K562 (cell line): Measurements from ENCODE around the gene RAPGEF5. TPM values are rescaled to one million over a fixed set of nuclear protein-coding genes. Genes with fewer than 3 reads are reported as not detected.

Source experiments
- ATAC-seq: fragments of 200-7000 bp; cut with Tn5 transposase; 3 replicates; pipeline ENCODE4 v1.9.1; 2020; ENCODE audit warnings: moderate library complexity
- BruUV-seq: library from RNA; stranded (reverse); fragments of 400-500 nt; replicated peaks from 2 replicates; lab custom pipeline; 2021; lab: Mats Ljungman, UMichigan
- CTCF ChIA-PET: fragments of 300-600 bp; formaldehyde crosslinking; extraction: SDS; loops from one replicate; lab custom pipeline; 2021; ENCODE audit warnings: low intra/inter-chr PET ratio; lab: Yijun Ruan, JAX
- POLR2A ChIA-PET: fragments of 300-600, 350-650 bp; sonication (Branson Sonifier 250); formaldehyde crosslinking; extraction: SDS; loops from one replicate; lab custom pipeline; 2021; ENCODE audit warnings: antibody characterized with exemption, inconsistent platforms; lab: Yijun Ruan, JAX
- DNase-seq, 4 experiments: peaks; one replicate each; pipeline versions ENCODE4 v3.0.0 to v3.0.0-alpha.2; 2011 to 2018; ENCODE audit warnings: low spot score in 3 of 4, mixed read lengths in 3 of 4; ENCODE audit errors: extremely low read depth in 1 of 4
- FAIRE-seq: peaks from 2 replicates; lab custom pipeline; 2011; peaks lifted over from hg19 to GRCh38; lab: Jason Lieb, UNC
- H2AFZ ChIP-seq: 2 replicates; pipeline ENCODE4 v1.6.0; 2011; ENCODE audit warnings: low read depth, low read length, control low read depth, inconsistent platforms
- H3K27ac ChIP-seq: fragments of 200-600 bp; 3 replicates; pipeline ENCODE4 v1.8.0; 2011; ENCODE audit warnings: low read depth, mild to moderate bottlenecking, control low read depth, inconsistent platforms, low read length, moderate library complexity, mixed read lengths; ENCODE audit errors: extremely low read depth
- H3K27me3 ChIP-seq, 2 experiments: fragments of 300-600 bp in 1 of 2; 2 replicates in 1 of 2; 3 replicates in 1 of 2; pipeline versions ENCODE4 v1.6.0 to v1.8.0; 2011; ENCODE audit warnings: inconsistent platforms in 2 of 2, low read length in 2 of 2, mild to moderate bottlenecking in 1 of 2, mixed read lengths in 1 of 2, moderate library complexity in 1 of 2; ENCODE audit not compliant: control insufficient read depth in 2 of 2, insufficient read depth in 2 of 2
- H3K36me3 ChIP-seq: fragments of 300-600 bp; 3 replicates; pipeline ENCODE4 v1.8.0; 2011; ENCODE audit warnings: mild to moderate bottlenecking, low read length, inconsistent platforms; ENCODE audit not compliant: control insufficient read depth, insufficient read depth
- H3K4me1 ChIP-seq, 2 experiments: fragments of 200-600 bp in 1 of 2; replicated peaks in 1 of 2; 2 replicates in 1 of 2; 3 replicates in 1 of 2; pipeline versions ENCODE4 v1.5.1 to v1.8.0; 2011; ENCODE audit warnings: inconsistent platforms in 2 of 2, low read length in 2 of 2, mild to moderate bottlenecking in 1 of 2, mixed read lengths in 1 of 2, moderate library complexity in 1 of 2; ENCODE audit not compliant: control insufficient read depth in 2 of 2, insufficient read depth in 2 of 2
- H3K4me2 ChIP-seq: 2 replicates; pipeline ENCODE4 v1.6.1; 2011; ENCODE audit warnings: low read length, control low read depth, inconsistent platforms, mixed read lengths; ENCODE audit not compliant: insufficient read depth
- H3K4me3 ChIP-seq: fragments of 200-600 bp; sonication (generic), shearing (Covaris generic); 2 replicates; pipeline ENCODE4 v1.5.1; 2016; ENCODE audit warnings: control low read depth, inconsistent platforms
- H3K79me2 ChIP-seq: fragments of 200-600 bp; 3 replicates; pipeline ENCODE4 v1.8.0; 2011; ENCODE audit warnings: low read length, inconsistent platforms; ENCODE audit not compliant: control insufficient read depth, insufficient read depth
- H3K9ac ChIP-seq, 2 experiments: 2 replicates each; pipeline versions ENCODE4 v1.6.0 to v1.6.1; 2011; ENCODE audit warnings: low read depth in 2 of 2, low read length in 2 of 2, control low read depth in 1 of 2, inconsistent platforms in 1 of 2, mild to moderate bottlenecking in 1 of 2, mixed read lengths in 1 of 2; ENCODE audit not compliant: insufficient read depth in 1 of 2
- H3K9me1 ChIP-seq: one replicate; pipeline ENCODE4 v1.6.0; 2011; ENCODE audit warnings: inconsistent platforms, mild to moderate bottlenecking, low read length, moderate library complexity; ENCODE audit not compliant: control insufficient read depth, insufficient read depth
- H3K9me3 ChIP-seq: replicated peaks from 2 replicates; pipeline ENCODE4 v1.5.1; 2011; ENCODE audit warnings: low read depth, low read length, inconsistent platforms; ENCODE audit not compliant: control insufficient read depth, insufficient read depth
- H4K20me1 ChIP-seq: replicated peaks from 2 replicates; pipeline ENCODE4 v1.6.1; 2011; ENCODE audit warnings: low read length, inconsistent platforms, mixed read lengths; ENCODE audit not compliant: control insufficient read depth, insufficient read depth
- AFF1 ChIP-seq, 2 experiments: fragments of 450-650 bp; IDR thresholded peaks; 2 replicates each; pipeline ENCODE4 v1.6.1; 2018; ENCODE audit warnings: mild to moderate bottlenecking in 2 of 2, low read depth in 1 of 2; ENCODE audit not compliant: partially characterized antibody in 2 of 2
- MBD2 ChIP-seq: sonication (generic); IDR thresholded peaks from 2 replicates; pipeline ENCODE4 v1.6.1; 2016; ENCODE audit warnings: low read depth, borderline replicate concordance
- NFYB ChIP-seq: IDR thresholded peaks from 2 replicates; pipeline ENCODE4 v1.6.1; 2011; ENCODE audit warnings: mild to moderate bottlenecking, moderate library complexity; ENCODE audit not compliant: insufficient read length; ENCODE audit errors: extremely low read depth
- TCF7L2 ChIP-seq: fragments of 150-350 bp; IDR thresholded peaks from 2 replicates; pipeline ENCODE4 v1.6.1; 2016; ENCODE audit warnings: low read depth, mild to moderate bottlenecking, low read length, moderate library complexity
- XRCC5 ChIP-seq: fragments of 200-400 bp; formaldehyde crosslinking; IDR thresholded peaks from 2 replicates; pipeline ENCODE4 v1.6.1; 2017; ENCODE audit warnings: low read depth, mild to moderate bottlenecking, low read length
- ZNF79 ChIP-seq: fragments of 250-450 bp; sonication (Bioruptor Pico); IDR thresholded peaks from 2 replicates; pipeline ENCODE4 v1.4.0; 2020; ENCODE audit warnings: low read depth, mild to moderate bottlenecking, moderate library complexity
- ZSCAN32 ChIP-seq: fragments of 450-650 bp; formaldehyde crosslinking; IDR thresholded peaks from 2 replicates; pipeline ENCODE4 v1.4.0; 2020; ENCODE audit warnings: mild to moderate bottlenecking, moderate library complexity
- WGBS: fragments of 100-300 bp; shearing (Covaris generic); methylation state at CpG from one replicate; pipeline ENCODE4 v1.1.6; 2016; ENCODE audit warnings: low coverage, mixed read lengths; ENCODE audit not compliant: insufficient coverage; ENCODE audit errors: missing lambda C conversion rate; 5-methylcytosine and 5-hydroxymethylcytosine counted together
- in situ Hi-C: fragments of 300-500 bp; cut with MboI; formaldehyde crosslinking; loops from 4 replicates; pipeline ENCODE4 v1.15.0; 2018; ENCODE audit warnings: inconsistent platforms, mixed read lengths
- intact Hi-C: fragments of 100-400 bp; cut with micrococcal nuclease; formaldehyde crosslinking; loops from 2 replicates; pipeline ENCODE4 v1.14.2; 2022
- polyA plus RNA-seq, 8 experiments: library from polyadenylated mRNA; depleted of rRNA in 4 of 8; stranded (reverse) in 5 of 8; unstranded in 3 of 8; fragments of >200 nt; fragmentation: Nextera tagmentation in 2 of 8; fragmentation: Illumina TruSeq in 1 of 8; extraction: Ambion mirVana in 2 of 8; extraction: Trizol in 1 of 8; gene quantifications; 2 replicates each; pipeline versions ENCODE4 v1.2.1 to v1.2.3, GENCODE V29; 2011 to 2014; ENCODE audit warnings: inconsistent platforms in 1 of 8, missing spikeins in 1 of 8
- total RNA-seq, 7 experiments: library from RNA; depleted of rRNA in 6 of 7; stranded (reverse); fragments of >200 nt in 6 of 7; fragmentation: Illumina TruSeq in 2 of 7; extraction: Trizol in 2 of 7; gene quantifications; 2 replicates each; pipeline versions ENCODE4 v1.2.1 to v1.2.3, GENCODE V29; 2011 to 2021; ENCODE audit warnings: low replicate concordance in 1 of 7
- TF ChIP-seq, protein P1 (sequence below): fragments of 250-450 bp; sonication (Bioruptor Pico); IDR thresholded peaks from 2 replicates; pipeline ENCODE4 v1.5.0; 2022; ENCODE audit warnings: mild to moderate bottlenecking

The RAPGEF5 gene
- total and polyA plus RNA-seq, 9 of the 15 experiments (the other 6 are each of a cell fraction or from before 2014, with no cell fraction given): 0.39 to 2.0 (median 1.1) TPM

- Histone ChIP-seq H3K9ac (no peak overlapping the region), H3K79me2 (no peaks in the 10 kb centered on the region), H4K20me1 (no peaks in the 10 kb centered on the region), H3K9me1 (no peaks in the 10 kb centered on the region), H3K36me3 (no peaks in the 10 kb centered on the region), H3K4me2 (no peak overlapping the region), H3K4me3 (no peak overlapping the region), H3K4me1 (no peaks in the 10 kb centered on the region; a peak in 1 of 5 replicates), H3K9me3 (no peaks in the 10 kb centered on the region), H3K27ac (no peak overlapping the region), H2AFZ (no peak overlapping the region), H3K27me3 (no peaks in the 10 kb centered on the region)
- no peak for TF ChIP-seq ZSCAN32 (CRISPR knock-in tag)
- TF ChIP-seq XRCC5: no peak
- TF ChIP-seq MBD2: no peak
- TF ChIP-seq, protein P1, sequence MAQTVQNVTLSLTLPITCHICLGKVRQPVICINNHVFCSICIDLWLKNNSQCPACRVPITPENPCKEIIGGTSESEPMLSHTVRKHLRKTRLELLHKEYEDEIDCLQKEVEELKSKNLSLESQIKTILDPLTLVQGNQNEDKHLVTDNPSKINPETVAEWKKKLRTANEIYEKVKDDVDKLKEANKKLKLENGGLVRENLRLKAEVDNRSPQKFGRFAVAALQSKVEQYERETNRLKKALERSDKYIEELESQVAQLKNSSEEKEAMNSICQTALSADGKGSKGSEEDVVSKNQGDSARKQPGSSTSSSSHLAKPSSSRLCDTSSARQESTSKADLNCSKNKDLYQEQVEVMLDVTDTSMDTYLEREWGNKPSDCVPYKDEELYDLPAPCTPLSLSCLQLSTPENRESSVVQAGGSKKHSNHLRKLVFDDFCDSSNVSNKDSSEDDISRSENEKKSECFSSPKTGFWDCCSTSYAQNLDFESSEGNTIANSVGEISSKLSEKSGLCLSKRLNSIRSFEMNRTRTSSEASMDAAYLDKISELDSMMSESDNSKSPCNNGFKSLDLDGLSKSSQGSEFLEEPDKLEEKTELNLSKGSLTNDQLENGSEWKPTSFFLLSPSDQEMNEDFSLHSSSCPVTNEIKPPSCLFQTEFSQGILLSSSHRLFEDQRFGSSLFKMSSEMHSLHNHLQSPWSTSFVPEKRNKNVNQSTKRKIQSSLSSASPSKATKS (CRISPR knock-in tag): no peak
- no peak for TF ChIP-seq NFYB
- TF ChIP-seq TCF7L2: no peak
- TF ChIP-seq ZNF79 (CRISPR knock-in tag): no peak
- no peak for TF ChIP-seq AFF1 (IDR thresholded peaks at IDR 0.05; ENCODE audit: low read depth in 1 of 2, partially characterized antibody in 2 of 2)
- DNase-seq (no peak), ATAC-seq (peak; percentile 59; the same call in 1 of the 3 replicates), FAIRE-seq (no peak)
- 53% methylated on average over 4 of the region's 4 CpGs for WGBS
- in situ Hi-C loops (no loop called here), intact Hi-C loops (no loop called here)
- BruUV-seq: no TSS peak
- CTCF ChIA-PET: no interaction called here
- POLR2A ChIA-PET: interaction anchor here (0.8 kb wide), 1 partner anchor 13 kb away, joined by 3 read pairs; no protein-coding TSS in a partner anchor
Measured at GRCh38 chr7:22277375-22277774, 79.6 kb downstream of the RAPGEF5 start.
